NCI-H345 treated with DMSO at 0.1 percent for 48 hours (cell line): ENCODE results near the gene PDE6A.
A peak's percentile ranks its signal among the peaks of the same experiment; 100 is the strongest.
"Not testable (repeated sequence)": the region's sequence is repeated elsewhere in the genome, so short reads cannot be mapped to it uniquely, and the experiment has no call there.

Experiments
- DNase-seq: peaks from one replicate; lab custom pipeline; 2025; ENCODE audit not compliant: unreplicated experiment; lab: John Stamatoyannopoulos, UW

PDE6A gene

DNA sequence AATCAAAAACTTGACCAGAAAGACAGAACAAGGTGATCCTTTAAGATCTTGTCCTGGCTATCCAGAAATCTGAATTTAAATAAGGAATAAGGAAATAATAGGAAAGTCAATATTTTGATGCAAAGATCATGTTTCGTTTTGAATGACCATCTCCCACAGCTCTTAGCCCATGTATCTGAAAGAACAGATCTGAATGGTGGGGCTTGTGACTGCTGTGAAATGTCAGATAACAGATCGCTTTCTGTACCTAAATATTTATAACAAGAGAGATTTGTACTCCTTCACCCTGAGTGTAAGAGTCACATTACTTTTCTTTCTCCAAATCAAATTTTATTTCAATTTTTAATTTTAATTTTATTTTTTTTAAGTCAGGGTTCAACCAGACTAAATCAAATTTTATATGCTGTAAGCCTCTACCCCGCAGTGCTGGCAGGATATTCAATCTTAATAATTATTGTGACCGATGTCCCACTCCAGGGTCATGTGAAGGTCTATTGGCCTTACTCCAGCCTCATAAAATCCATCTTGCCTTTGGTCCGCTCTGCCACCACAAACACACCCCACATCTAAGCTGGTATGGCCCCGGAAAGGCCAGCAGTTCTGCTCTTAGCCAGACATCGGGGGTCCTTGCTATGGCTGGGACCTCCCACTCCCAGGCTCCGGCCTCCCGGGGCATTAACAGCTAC, 9.0 kb upstream of the PDE6A start:
- DNase-seq, result no peak

GRCh38 chr5:149951138-149951749, 6.7 kb upstream of the PDE6A start:
- DNase-seq, result no peak

GRCh38 chr5:149948993-149949392, 4.4 kb upstream of the PDE6A start:
- DNase-seq, result no peak

DNA sequence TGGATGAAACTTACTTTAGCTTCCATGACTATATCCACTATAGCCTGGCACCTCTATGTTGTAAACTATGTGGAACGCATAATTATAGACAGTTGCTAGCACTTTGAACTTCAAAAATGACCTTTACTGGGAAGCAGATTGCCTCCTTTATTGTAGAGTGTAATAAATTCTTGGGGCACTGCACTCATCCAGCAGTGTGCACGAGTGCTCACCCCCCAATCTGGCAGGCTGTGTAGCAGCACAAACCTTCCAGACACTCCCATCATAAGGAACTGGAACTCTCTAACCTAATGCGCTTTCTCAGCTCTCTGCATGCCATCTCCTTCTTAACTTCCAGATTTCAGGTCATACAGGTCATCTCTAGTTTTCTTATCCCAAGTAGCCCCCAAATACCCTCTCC, 1.5 kb upstream of the PDE6A start:
- no peak for DNase-seq

DNA sequence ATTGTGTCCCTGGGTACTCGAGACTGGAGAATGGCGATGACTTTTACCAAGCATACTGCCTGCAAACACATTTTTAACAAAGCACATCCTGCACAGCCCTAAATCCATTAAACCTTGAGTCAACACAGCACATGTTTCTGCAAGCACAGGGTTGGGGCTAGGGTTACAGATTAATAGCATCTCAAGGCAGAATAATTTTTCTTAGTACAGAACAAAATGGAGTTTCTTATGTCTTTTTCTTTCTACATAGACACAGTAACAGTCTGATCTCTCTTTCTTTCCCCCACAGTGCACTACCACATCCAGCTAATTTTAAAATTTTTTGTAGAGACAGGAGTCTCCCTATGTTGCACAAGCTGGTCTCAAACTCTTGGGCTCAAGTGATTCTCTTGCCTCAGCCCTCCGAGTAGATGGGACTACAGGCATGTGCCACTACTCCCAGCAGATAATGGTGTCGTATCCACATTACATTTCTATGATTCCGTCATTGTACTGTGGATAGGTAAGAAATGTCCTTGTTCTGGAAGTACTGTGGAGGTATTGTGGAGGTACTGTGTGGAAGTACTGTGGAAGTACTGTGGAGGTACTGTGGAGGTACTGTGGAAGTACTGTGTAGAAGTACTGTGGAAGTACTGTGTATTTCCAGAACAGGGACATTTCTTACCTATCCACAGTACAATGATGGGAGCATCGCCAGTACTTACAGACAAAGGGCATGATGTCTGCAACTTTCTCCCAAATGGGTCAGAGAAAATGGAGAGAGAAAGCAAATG, 1.2 kb downstream of the PDE6A start:
- not testable (repeated sequence) for DNase-seq

DNA sequence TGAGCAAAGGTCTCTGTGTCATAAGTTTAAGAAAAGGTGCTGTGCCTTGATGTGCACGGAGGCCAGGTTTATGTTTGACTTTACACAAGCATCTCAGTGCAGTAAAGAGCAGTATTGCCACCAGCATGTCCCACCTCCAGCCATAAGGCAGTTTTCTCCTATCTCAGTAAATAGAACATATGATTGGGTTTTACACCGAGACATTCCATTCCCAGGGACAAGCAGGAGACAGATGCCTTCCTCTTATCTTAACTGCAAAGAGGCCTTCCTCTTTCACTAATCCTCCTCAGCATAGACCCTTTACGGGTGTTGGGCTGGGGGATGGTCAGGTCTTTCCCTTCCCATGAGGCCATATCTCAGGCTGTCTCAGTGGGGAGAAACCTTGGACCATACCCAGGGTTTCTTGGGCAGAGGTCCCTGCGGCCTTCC, 1.8 kb downstream of the PDE6A start:
- not testable (repeated sequence) for DNase-seq

GRCh38 chr5:149942199-149942598, 2.4 kb downstream of the PDE6A start:
- DNase-seq, result no peak

DNA sequence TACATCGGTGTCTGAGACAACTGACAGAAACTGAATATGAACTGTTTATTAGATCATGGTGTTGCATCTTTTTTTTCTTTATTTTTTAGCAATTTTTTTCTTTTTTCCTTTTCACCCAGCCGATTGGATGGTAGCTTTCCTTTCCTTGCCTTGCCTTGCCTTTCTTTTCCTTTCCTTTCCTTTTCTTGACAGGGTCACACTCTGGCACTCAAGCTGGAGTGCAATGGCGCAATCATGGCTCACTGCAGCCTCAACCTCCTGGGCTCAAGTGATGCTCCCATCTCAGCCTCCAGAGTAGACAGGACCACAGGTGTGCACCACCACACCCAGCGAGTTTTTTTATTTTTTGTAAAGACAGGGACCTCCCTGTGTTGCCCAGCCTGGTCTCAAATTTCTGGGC, 2.8 kb downstream of the PDE6A start:
- DNase-seq, result no peak

GRCh38 chr5:149940941-149941644, 3.5 kb downstream of the PDE6A start:
- DNase-seq, result no peak

DNA sequence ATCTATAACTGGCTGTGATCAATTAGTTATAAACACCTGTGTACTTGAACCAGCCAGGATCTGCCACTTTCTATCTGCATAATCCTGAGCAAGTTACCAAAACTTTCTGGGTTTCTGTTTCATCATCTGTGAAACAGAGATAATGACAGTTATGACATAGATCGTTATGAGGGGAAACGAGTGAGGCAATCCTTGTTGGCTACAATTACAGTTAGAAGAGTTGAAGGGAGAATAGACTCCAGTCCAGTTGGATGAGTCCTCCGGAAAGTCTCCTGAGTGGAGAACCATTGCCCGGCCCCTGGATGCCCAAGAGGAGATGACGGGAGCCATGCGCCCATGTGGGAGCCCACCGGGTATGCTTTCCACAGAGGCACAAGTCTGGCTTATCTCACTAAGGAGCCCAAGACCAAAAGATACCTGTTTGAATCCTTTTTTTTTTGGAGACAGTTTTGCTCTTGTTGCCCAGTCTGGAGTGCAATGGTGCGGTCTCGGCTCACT, 4.5 kb downstream of the PDE6A start:
- DNase-seq, result no peak

GRCh38 chr5:149939546-149939945, 5.0 kb downstream of the PDE6A start:
- DNase-seq, result no peak

GRCh38 chr5:149938791-149939358, 5.7 kb downstream of the PDE6A start:
- no peak for DNase-seq

- no peak for DNase-seq
These were observed 6.3 kb downstream of the PDE6A start for GRCh38 chr5:149938279-149938678.

GRCh38 chr5:149937610-149938009, 7.0 kb downstream of the PDE6A start:
- DNase-seq, result peak; percentile 96

- no peak for DNase-seq
These were observed 7.9 kb downstream of the PDE6A start for GRCh38 chr5:149936700-149937091.

DNA sequence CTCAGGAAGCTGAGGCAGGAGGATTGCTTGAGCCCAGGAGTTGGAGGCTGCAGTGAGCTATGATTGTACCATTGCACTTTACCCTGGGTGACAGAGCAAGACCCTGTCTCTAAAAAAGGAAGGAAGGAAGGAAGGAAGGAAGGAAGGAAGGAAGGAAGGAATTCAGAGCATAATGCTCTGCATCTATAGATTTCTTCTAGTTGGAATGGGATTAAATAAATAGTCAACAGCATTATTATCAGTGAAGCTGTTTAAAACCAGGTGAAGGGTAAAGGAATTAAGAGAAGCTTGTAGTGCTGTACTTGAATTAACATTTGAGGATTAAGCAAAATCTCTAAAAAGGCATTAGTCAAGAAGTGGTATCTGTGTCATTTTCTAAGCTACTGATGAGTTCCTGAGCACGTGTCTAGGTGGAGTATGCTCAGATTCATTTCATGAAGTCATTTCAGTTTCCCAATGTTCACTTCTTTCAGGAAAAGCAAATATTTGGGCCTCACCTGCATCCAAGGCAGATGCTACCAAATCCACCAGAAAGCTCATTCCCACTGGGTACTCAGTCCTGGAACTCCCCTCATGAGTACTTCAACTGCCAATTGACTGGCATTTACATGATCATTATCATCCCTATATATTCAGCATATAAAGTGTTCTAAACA, 8.4 kb downstream of the PDE6A start:
- no peak for DNase-seq

DNA sequence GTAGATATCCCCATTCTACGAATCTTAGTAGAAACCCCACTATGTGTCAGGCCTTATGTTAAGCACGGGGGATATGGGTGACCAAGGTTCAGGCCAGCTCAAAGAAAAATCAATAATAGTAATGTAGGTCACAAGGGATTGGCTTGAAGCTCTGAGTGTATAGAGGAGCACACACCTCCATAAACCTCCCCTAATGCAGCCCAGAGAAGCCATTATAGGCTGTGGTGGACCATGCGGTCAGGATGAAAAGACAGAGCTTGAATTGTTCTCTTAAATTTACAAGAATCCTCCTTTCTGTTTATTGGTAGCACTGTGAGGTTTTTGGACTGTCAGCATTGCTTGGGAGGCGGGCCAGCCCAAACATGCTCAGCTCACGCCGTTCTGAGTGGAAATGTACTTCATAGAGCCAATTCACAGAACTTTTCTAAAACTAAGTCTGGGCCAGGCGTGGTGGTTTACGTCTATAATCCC, 9.1 kb downstream of the PDE6A start:
- DNase-seq, result no peak

DNA sequence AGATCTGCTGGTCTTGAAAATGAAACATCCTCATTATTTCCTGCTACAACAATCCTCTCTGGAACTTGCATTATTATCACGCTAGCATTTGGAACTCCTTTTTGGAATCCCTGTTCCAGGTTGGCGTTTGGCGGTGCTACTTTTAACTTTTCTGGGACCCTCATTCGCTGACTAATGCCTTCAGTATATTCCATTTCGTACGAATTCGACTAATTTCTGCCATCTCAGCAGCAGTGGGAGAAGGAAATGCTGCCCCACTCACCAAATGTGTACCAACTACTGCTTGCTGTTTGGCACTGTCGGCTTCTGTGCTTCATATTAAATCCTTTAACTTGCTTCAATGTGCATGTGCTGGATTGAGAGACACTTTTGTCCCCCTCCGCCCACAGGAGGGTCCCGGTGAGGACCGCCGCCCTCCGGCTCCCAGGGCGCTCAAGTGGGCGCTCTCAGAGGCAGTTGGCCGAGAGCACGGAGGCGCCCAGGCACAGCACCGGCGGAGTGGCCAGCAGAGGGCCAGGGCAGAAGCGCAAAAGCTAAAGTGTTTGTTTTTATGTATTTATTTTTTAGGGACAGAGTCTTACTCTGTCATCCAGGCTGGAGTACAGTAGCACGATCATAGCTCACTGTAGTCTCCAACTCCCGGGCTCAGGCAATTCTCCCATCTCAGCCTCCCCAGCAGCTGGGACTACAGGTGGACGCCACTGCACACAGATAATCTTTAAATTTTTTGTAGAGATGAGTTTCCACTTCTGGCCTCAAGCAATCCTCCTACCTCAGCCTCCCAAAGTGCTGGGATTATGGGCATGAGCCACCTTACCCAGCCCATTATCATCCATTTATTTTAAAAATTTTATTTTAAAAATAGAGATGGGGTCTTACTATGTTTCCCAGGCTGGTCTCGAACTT, 11.9 kb downstream of the PDE6A start:
- DNase-seq, result no peak

DNA sequence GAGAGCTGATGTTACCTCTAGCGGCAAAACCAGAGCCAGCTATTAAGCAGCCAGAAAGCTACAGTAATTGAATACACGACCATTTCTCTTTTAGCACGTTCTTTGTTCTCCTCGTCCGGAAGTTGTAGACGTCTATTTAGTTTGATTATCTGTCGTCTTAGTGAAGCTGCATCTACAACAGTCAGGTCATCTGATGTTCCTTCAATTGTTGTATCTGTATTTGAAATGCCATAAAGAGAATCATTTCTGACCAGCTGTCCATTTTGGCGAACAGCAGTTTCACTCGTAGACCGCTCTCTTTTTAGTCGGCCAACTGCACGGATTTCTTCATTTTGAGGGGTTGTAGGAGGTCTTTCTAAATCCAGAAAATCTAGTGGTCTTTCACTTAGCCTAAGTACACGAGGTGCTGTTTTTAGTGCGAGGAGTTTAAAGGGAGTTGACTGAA, 12.6 kb downstream of the PDE6A start:
- no peak for DNase-seq
